ENCODE measurements around the gene PCDHA1. TPM values are rescaled to one million over a fixed set of nuclear protein-coding genes. Genes with fewer than 3 reads are reported as not detected.

Gene PCDHA1
- total and polyA plus RNA-seq, 2 donors (not counting 3 experiments of a cell fraction or from before 2014, with no cell fraction given): 0.04 TPM; not detected in 1

DNA sequence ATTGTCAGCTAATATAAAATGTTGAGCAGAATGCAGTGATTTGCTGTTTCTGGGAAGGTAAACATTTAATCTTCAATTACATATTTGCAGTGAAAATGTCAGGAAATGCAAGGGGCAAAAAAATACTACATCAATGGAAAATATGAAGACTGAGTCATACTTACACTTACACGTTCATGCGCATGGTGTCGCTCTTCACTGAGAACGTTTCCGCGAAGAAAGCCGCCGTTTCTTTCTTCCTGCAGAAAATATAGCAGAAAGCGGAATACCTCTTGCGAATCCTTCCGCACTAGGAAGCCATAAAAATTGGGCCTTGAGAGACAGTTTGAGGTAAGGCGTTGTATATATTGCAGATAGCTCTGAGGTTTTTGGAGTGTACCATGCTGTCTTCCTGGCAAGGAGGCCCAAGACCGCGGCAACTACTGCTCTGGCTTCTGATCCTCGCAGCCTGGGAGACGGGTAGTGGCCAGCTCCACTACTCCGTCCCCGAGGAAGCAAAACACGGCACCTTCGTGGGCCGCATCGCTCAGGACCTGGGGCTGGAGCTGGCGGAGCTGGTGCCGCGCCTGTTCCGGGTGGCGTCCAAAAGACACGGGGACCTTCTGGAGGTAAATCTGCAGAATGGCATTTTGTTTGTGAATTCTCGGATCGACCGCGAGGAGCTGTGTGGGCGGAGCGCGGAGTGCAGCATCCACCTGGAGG lies 96.1 kb downstream of the PCDHA1 start, which contains the start of gene PCDHA13:
Gene PCDHA13 (plus strand): TSS at position 236 of the 702 bp plus-strand sequence. CDS start 145 bp downstream, at position 381.
- no peak within 1 kb of the TSS for H3K4me2 ChIP-seq (ENCODE audit: insufficient read depth, low read length)
- FAIRE-seq (peak; percentile 60), DNase-seq (ENCODE audit: low read depth, low spot score) (peak; percentile 42)
- H4K20me1 ChIP-seq (replicated peaks; ENCODE audit: control insufficient read depth, extremely low read depth, insufficient read depth, low read length): no peaks in the 10 kb centered on the region
- H3K36me3 ChIP-seq (ENCODE audit: control insufficient read depth in 2 of 2, extremely low read depth in 1 of 2, insufficient read depth in 2 of 2, low read length in 2 of 2): no peaks in the 10 kb centered on the region
- peaks cover 0 to 9% of the 10 kb centered on the region in 2 experiments for H3K27me3 ChIP-seq (ENCODE audit: control insufficient read depth in 2 of 2, insufficient read depth in 2 of 2, low read length in 2 of 2)
- H3K27ac ChIP-seq (ENCODE audit: insufficient read depth, low read depth, low read length): no peak within 1 kb of the TSS
- ChIA-PET POLR2A (no interaction called here), CTCF (interaction anchor here (2.2 kb wide), 1 partner anchor 158 kb away, joined by 12 read pairs; no protein-coding TSS in a partner anchor)
- no peaks in the 10 kb centered on the region for H3K79me2 ChIP-seq (ENCODE audit: control insufficient read depth, insufficient read depth, low read length)
- no peaks in the 10 kb centered on the region for H3K9me1 ChIP-seq (replicated peaks; ENCODE audit: control insufficient read depth, extremely low read depth, insufficient read depth, low read length)
- dilution Hi-C loops (cut with MboI; ENCODE audit: extremely low pct_ligation_motif_present, low sequenced_read_pairs): no loop called here
- no peak within 1 kb of the TSS for H3K4me3 ChIP-seq (replicated peaks in 1 of 3; ENCODE audit: insufficient read depth in 1 of 3, low read depth in 1 of 3, low read length in 3 of 3)
- BruUV-seq (replicated peaks): no TSS peak
- intact Hi-C loops (cut with micrococcal nuclease): loop anchor here (1.0 to 5.0 kb wide), 2 partner anchors 45 to 159 kb away; partner anchors contain the start of gene PCDHAC1
- no peak within 1 kb of the TSS for H3K9ac ChIP-seq (replicated peaks; ENCODE audit: extremely low read depth, insufficient read depth, low read length)
- peak within 1 kb of the TSS; percentile 26 for H2AFZ ChIP-seq (ENCODE audit: low read depth, low read length)
- no peaks in the 10 kb centered on the region for H3K4me1 ChIP-seq (ENCODE audit: control insufficient read depth, extremely low read depth, insufficient read depth, low read length)
- no peaks in the 10 kb centered on the region for H3K9me3 ChIP-seq (replicated peaks; ENCODE audit: control insufficient read depth, insufficient read depth, low read length)
- TF ChIP-seq CTCF (IDR thresholded peaks at IDR 0.05; ENCODE audit: extremely low read depth in 1 of 2, insufficient read depth in 1 of 2, low read depth in 1 of 2, low read length in 2 of 2) (peak; percentile 11 to 37), JUN (IDR thresholded peaks at IDR 0.05; ENCODE audit: borderline replicate concordance, insufficient read depth, insufficient read length, low read depth) (peak; percentile 16), MYC (IDR thresholded peaks at IDR 0.05; ENCODE audit: low read depth, low read length) (no peak), POLR2A (IDR thresholded peaks at IDR 0.05; ENCODE audit: low read depth, low read length) (no peak), FOS (IDR thresholded peaks at IDR 0.05; ENCODE audit: borderline replicate concordance, insufficient read depth, low read length) (no peak), POLR2AphosphoS5 (IDR thresholded peaks at IDR 0.05; ENCODE audit: insufficient read depth, low read depth, low read length) (no peak), GATA2 (IDR thresholded peaks at IDR 0.05; ENCODE audit: insufficient read depth, insufficient read length, low read depth, low read length) (no peak), EZH2 (IDR thresholded peaks at IDR 0.05; ENCODE audit: borderline replicate concordance, low read depth, low read length, severe bottlenecking) (no peak)
- TF ChIP-seq, protein P1, sequence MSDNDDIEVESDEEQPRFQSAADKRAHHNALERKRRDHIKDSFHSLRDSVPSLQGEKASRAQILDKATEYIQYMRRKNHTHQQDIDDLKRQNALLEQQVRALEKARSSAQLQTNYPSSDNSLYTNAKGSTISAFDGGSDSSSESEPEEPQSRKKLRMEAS (IDR thresholded peaks at IDR 0.05; ENCODE audit: insufficient read depth, insufficient read length): no peak
